Thymus (tissue), 11 donors: Measurements from ENCODE around the gene NEAT1. TPM values are rescaled to one million over a fixed set of nuclear protein-coding genes. Genes with fewer than 3 reads are reported as not detected.

Experiments used
- DNase-seq, 9 donors: peaks; one replicate each; pipeline ENCODE4 v3.0.0-alpha.2; 2013; ENCODE audit warnings: low spot score in 9 of 9, low read depth in 6 of 9, missing footprints in 1 of 9
- H3K27ac ChIP-seq, 2 donors: one replicate each; pipeline ENCODE4 v1.5.1; 2013; ENCODE audit warnings: control low read depth in 1 of 2, low read depth in 1 of 2, low read length in 1 of 2, mild to moderate bottlenecking in 1 of 2, moderate library complexity in 1 of 2
- H3K27me3 ChIP-seq, 2 donors: one replicate each; pipeline ENCODE4 v1.5.1; 2013; ENCODE audit warnings: low read length in 1 of 2; ENCODE audit not compliant: control insufficient read depth in 2 of 2, insufficient read depth in 1 of 2
- H3K36me3 ChIP-seq, 2 donors: one replicate each; pipeline ENCODE4 v1.5.1; 2013; ENCODE audit warnings: low read length in 1 of 2, mild to moderate bottlenecking in 1 of 2, moderate library complexity in 1 of 2; ENCODE audit not compliant: control insufficient read depth in 2 of 2, insufficient read depth in 2 of 2
- H3K4me1 ChIP-seq, 2 donors: one replicate each; pipeline ENCODE4 v1.5.1; 2013; ENCODE audit warnings: low read length in 2 of 2; ENCODE audit not compliant: control insufficient read depth in 2 of 2, insufficient read depth in 2 of 2
- H3K4me3 ChIP-seq, 2 donors: one replicate each; pipeline ENCODE4 v1.5.1; 2013; ENCODE audit warnings: low read length in 2 of 2, control low read depth in 1 of 2, mild to moderate bottlenecking in 1 of 2
- H3K9me3 ChIP-seq, 2 donors: one replicate each; pipeline ENCODE4 v1.5.1; 2013; ENCODE audit warnings: low read length in 1 of 2, mild to moderate bottlenecking in 1 of 2; ENCODE audit not compliant: control insufficient read depth in 2 of 2, insufficient read depth in 1 of 2
- WGBS: extraction: QIAGEN DNeasy Blood & Tissue Kit; methylation state at CpG from one replicate; pipeline ENCODE4 v1.1.7; 2013; 5-methylcytosine and 5-hydroxymethylcytosine counted together
- polyA plus RNA-seq: library from polyadenylated mRNA; stranded (reverse); fragments of 200-250 nt; gene quantifications from one replicate; pipeline ENCODE4 v1.2.3, GENCODE V29; 2013
- total RNA-seq: library from RNA; stranded (reverse); fragments of 120-200 nt; gene quantifications from one replicate; pipeline ENCODE4 v1.2.4, GENCODE V29; 2013
- donor health status: healthy.

NEAT1 gene
- total and polyA plus RNA-seq, 2 donors, result 9.2 to 3,325 TPM

GRCh38 chr11:65478388-65479183, 56.0 kb downstream of the NEAT1 start:
- DNase-seq, result no peak
- 95% methylated on average over 33 of the region's 33 CpGs for WGBS
- Histone ChIP-seq H3K27ac (peak overlapping the region; percentile 73 to 94), H3K4me3 (no peak overlapping the region), H3K4me1 (peaks cover 7 to 29% of the 10 kb centered on the region in 2 donors), H3K36me3 (no peaks in the 10 kb centered on the region), H3K9me3 (no peaks in the 10 kb centered on the region), H3K27me3 (no peaks in the 10 kb centered on the region)

GRCh38 chr11:65479184-65480145, 56.9 kb downstream of the NEAT1 start:
- H3K36me3 ChIP-seq, result no peaks in the 10 kb centered on the region
- peak overlapping the region; percentile 68 to 73 for H3K27ac ChIP-seq
- 94% methylated on average over 11 of the region's 11 CpGs for WGBS
- H3K4me1 ChIP-seq, result peaks cover 7 to 29% of the 10 kb centered on the region in 2 donors
- H3K4me3 ChIP-seq, result no peak overlapping the region
- no peaks in the 10 kb centered on the region for H3K9me3 ChIP-seq
- H3K27me3 ChIP-seq, result no peaks in the 10 kb centered on the region
- no peak for DNase-seq

- no peaks in the 10 kb centered on the region for H3K9me3 ChIP-seq
- no peak overlapping the region for H3K4me3 ChIP-seq
- DNase-seq, result no peak
- H3K36me3 ChIP-seq, result no peaks in the 10 kb centered on the region
- peaks cover 0 to 35% of the 10 kb centered on the region in 2 donors for H3K4me1 ChIP-seq
- H3K27me3 ChIP-seq, result no peaks in the 10 kb centered on the region
- no peak overlapping the region for H3K27ac ChIP-seq
- WGBS, result 98% methylated on average over 2 of the region's 2 CpGs
Observed at GRCh38 chr11:65482306-65482850, 59.8 kb downstream of the NEAT1 start.

GRCh38 chr11:65485920-65486219, 63.3 kb downstream of the NEAT1 start:
- Histone ChIP-seq H3K27ac (peak overlapping the region; percentile 31 to 46), H3K36me3 (no peaks in the 10 kb centered on the region), H3K4me3 (no peak overlapping the region), H3K9me3 (peaks cover 0 to 2% of the 10 kb centered on the region in 2 donors), H3K4me1 (peaks cover 21 to 51% of the 10 kb centered on the region in 2 donors), H3K27me3 (no peaks in the 10 kb centered on the region)
- no peak for DNase-seq
- 86% methylated on average over 5 of the region's 5 CpGs for WGBS

GRCh38 chr11:65486570-65487466, 64.2 kb downstream of the NEAT1 start:
- Histone ChIP-seq H3K4me3 (no peak overlapping the region), H3K4me1 (peaks cover 21 to 61% of the 10 kb centered on the region in 2 donors), H3K27ac (peak overlapping the region; percentile 37 to 82), H3K9me3 (peaks cover 0 to 2% of the 10 kb centered on the region in 2 donors), H3K27me3 (no peaks in the 10 kb centered on the region), H3K36me3 (no peaks in the 10 kb centered on the region)
- WGBS, result 96% methylated on average over 10 of the region's 10 CpGs
- DNase-seq, result no peak

- Histone ChIP-seq H3K27ac (peak overlapping the region; percentile 75 to 86), H3K27me3 (no peaks in the 10 kb centered on the region), H3K36me3 (no peaks in the 10 kb centered on the region), H3K9me3 (peaks cover 0 to 2% of the 10 kb centered on the region in 2 donors), H3K4me1 (peaks cover 21 to 69% of the 10 kb centered on the region in 2 donors), H3K4me3 (no peak overlapping the region)
- 17% methylated on average over 17 of the region's 17 CpGs for WGBS
- DNase-seq, result peak in 3 of 9 donors; percentile 56 to 76 (median 60)
Observed at GRCh38 chr11:65487467-65488272, 65.1 kb downstream of the NEAT1 start.

- H3K4me1 ChIP-seq, result peaks cover 21 to 77% of the 10 kb centered on the region in 2 donors
- peak overlapping the region; percentile 75 to 86 for H3K27ac ChIP-seq
- no peak overlapping the region for H3K4me3 ChIP-seq
- no peaks in the 10 kb centered on the region for H3K27me3 ChIP-seq
- DNase-seq, result peak in 2 of 9 donors; percentile 33 to 61
- 79% methylated on average over 10 of the region's 10 CpGs for WGBS
- no peaks in the 10 kb centered on the region for H3K36me3 ChIP-seq
- peaks cover 0 to 2% of the 10 kb centered on the region in 2 donors for H3K9me3 ChIP-seq
Observed at GRCh38 chr11:65488273-65489034, 65.9 kb downstream of the NEAT1 start.
